H9 (cell line): ENCODE results near the gene CD58. TPM values are rescaled to one million over a fixed set of nuclear protein-coding genes. Genes with fewer than 3 reads are reported as not detected.

Source experiments
- DNase-seq: peaks from one replicate; pipeline ENCODE4 v3.0.0-alpha.2; 2017
- H2AFZ ChIP-seq: one replicate; pipeline ENCODE4 v1.6.1; 2013; ENCODE audit warnings: mild to moderate bottlenecking, low read length, control low read depth, moderate library complexity
- H2AK5ac ChIP-seq: 2 replicates; pipeline ENCODE4 v1.6.1; 2013; ENCODE audit warnings: low read length, control low read depth, mixed read lengths; ENCODE audit not compliant: insufficient read length
- H2BK120ac ChIP-seq: one replicate; pipeline ENCODE4 v1.6.1; 2013; ENCODE audit warnings: low read depth, mild to moderate bottlenecking, low read length, control low read depth, inconsistent platforms; ENCODE audit not compliant: poor library complexity, severe bottlenecking
- H2BK12ac ChIP-seq: 2 replicates; pipeline ENCODE4 v1.6.1; 2013; ENCODE audit warnings: low read length, control low read depth, mixed read lengths, low read depth; ENCODE audit not compliant: insufficient read length
- H2BK15ac ChIP-seq: 2 replicates; pipeline ENCODE4 v1.6.1; 2013; ENCODE audit warnings: low read depth, low read length, control low read depth
- H2BK20ac ChIP-seq: one replicate; pipeline ENCODE4 v1.6.1; 2013; ENCODE audit warnings: low read depth, mild to moderate bottlenecking, low read length, control low read depth, inconsistent platforms; ENCODE audit not compliant: poor library complexity, severe bottlenecking
- H2BK5ac ChIP-seq: 2 replicates; pipeline ENCODE4 v1.6.1; 2013; ENCODE audit warnings: low read length, control low read depth, mixed read lengths; ENCODE audit not compliant: insufficient read length
- H3K14ac ChIP-seq: 2 replicates; pipeline ENCODE4 v1.6.1; 2013; ENCODE audit warnings: low read length, control low read depth; ENCODE audit not compliant: insufficient read depth
- H3K18ac ChIP-seq: 2 replicates; pipeline ENCODE4 v1.6.1; 2013; ENCODE audit warnings: low read depth, mild to moderate bottlenecking, mixed read lengths, low read length, control low read depth; ENCODE audit not compliant: insufficient read length
- H3K23ac ChIP-seq: 2 replicates; pipeline ENCODE4 v1.6.1; 2013; ENCODE audit warnings: low read length, control low read depth, mixed read lengths, low read depth; ENCODE audit not compliant: insufficient read length
- H3K23me2 ChIP-seq: 2 replicates; pipeline ENCODE4 v1.6.1; 2013; ENCODE audit warnings: low read depth, mild to moderate bottlenecking, mixed read lengths, low read length, control low read depth; ENCODE audit not compliant: insufficient read length, poor library complexity, severe bottlenecking
- H3K27ac ChIP-seq: 2 replicates; pipeline ENCODE4 v1.5.1; 2013; ENCODE audit warnings: low read length, control low read depth, mixed read lengths, low read depth; ENCODE audit not compliant: insufficient read length
- H3K27me3 ChIP-seq: 2 replicates; pipeline ENCODE4 v1.6.1; 2013; ENCODE audit warnings: low read length, control low read depth, inconsistent platforms; ENCODE audit not compliant: insufficient read depth
- H3K4ac ChIP-seq: 2 replicates; pipeline ENCODE4 v1.6.1; 2013; ENCODE audit warnings: low read depth, mild to moderate bottlenecking, control low read depth, inconsistent platforms, low read length, moderate library complexity
- H3K4me1 ChIP-seq: 2 replicates; pipeline ENCODE4 v1.6.1; 2013; ENCODE audit warnings: low read length, control low read depth, inconsistent platforms; ENCODE audit not compliant: insufficient read depth
- H3K4me2 ChIP-seq: 2 replicates; pipeline ENCODE4 v1.6.1; 2013; ENCODE audit warnings: low read length, control low read depth, mixed read lengths; ENCODE audit not compliant: insufficient read length, insufficient read depth
- H3K56ac ChIP-seq: 2 replicates; pipeline ENCODE4 v1.6.1; 2013; ENCODE audit warnings: low read depth, mild to moderate bottlenecking, mixed read lengths, low read length, control low read depth; ENCODE audit not compliant: insufficient read length
- H3K79me1 ChIP-seq: 2 replicates; pipeline ENCODE4 v1.6.1; 2013; ENCODE audit warnings: low read depth, mild to moderate bottlenecking, moderate library complexity, low read length, control low read depth, inconsistent platforms; ENCODE audit not compliant: insufficient read depth, poor library complexity, severe bottlenecking
- H3K79me2 ChIP-seq: 2 replicates; pipeline ENCODE4 v1.6.1; 2013; ENCODE audit warnings: low read length, control low read depth, inconsistent platforms; ENCODE audit not compliant: insufficient read depth
- H3K9ac ChIP-seq: 2 replicates; pipeline ENCODE4 v1.6.1; 2013; ENCODE audit warnings: low read length, control low read depth, mixed read lengths; ENCODE audit not compliant: insufficient read length; ENCODE audit errors: extremely low read depth
- H3K9me3 ChIP-seq: one replicate; pipeline ENCODE4 v1.6.1; 2013; ENCODE audit warnings: low read depth, low read length, inconsistent platforms; ENCODE audit not compliant: control insufficient read depth
- H3T11ph ChIP-seq: one replicate; pipeline ENCODE4 v1.6.1; 2013; ENCODE audit warnings: mild to moderate bottlenecking, low read length, control low read depth, inconsistent platforms
- H4K20me1 ChIP-seq: one replicate; pipeline ENCODE4 v1.6.1; 2013; ENCODE audit not compliant: control insufficient read depth, insufficient read length, insufficient read depth
- H4K5ac ChIP-seq: 2 replicates; pipeline ENCODE4 v1.6.1; 2013; ENCODE audit warnings: low read depth, mild to moderate bottlenecking, mixed read lengths, low read length, control low read depth; ENCODE audit not compliant: insufficient read length
- H4K8ac ChIP-seq: replicated peaks from 2 replicates; pipeline ENCODE4 v1.6.1; 2013; ENCODE audit warnings: low read length, control low read depth, mixed read lengths, low read depth; ENCODE audit not compliant: insufficient read length
- H4K91ac ChIP-seq: 2 replicates; pipeline ENCODE4 v1.6.1; 2013; ENCODE audit warnings: low read depth, mild to moderate bottlenecking, moderate library complexity, mixed read lengths, low read length, control low read depth; ENCODE audit not compliant: insufficient read length
- H3K27ac Mint-ChIP-seq, 3 experiments: 2 replicates in 2 of 3; 3 replicates in 1 of 3; pipeline ENCODE4 v1.8.0; 2020 to 2021; ENCODE audit warnings: mixed read lengths in 3 of 3, mild to moderate bottlenecking in 1 of 3, moderate library complexity in 1 of 3
- H3K27me3 Mint-ChIP-seq: 2 replicates; pipeline ENCODE4 v1.8.0; 2021; ENCODE audit warnings: low read depth, mild to moderate bottlenecking, moderate library complexity, mixed read lengths
- H3K36me3 Mint-ChIP-seq, 3 experiments: 2 replicates in 2 of 3; 3 replicates in 1 of 3; pipeline ENCODE4 v1.8.0; 2020 to 2021; ENCODE audit warnings: low read depth in 3 of 3, mixed read lengths in 3 of 3; ENCODE audit not compliant: insufficient read depth in 1 of 3
- H3K4me1 Mint-ChIP-seq, 2 experiments: 2 replicates each; pipeline ENCODE4 v1.8.0; 2020; ENCODE audit warnings: mixed read lengths in 2 of 2
- H3K4me3 Mint-ChIP-seq, 2 experiments: 2 replicates in 1 of 2; 3 replicates in 1 of 2; pipeline ENCODE4 v1.8.0; 2020 to 2021; ENCODE audit warnings: mild to moderate bottlenecking in 2 of 2, mixed read lengths in 2 of 2, moderate library complexity in 1 of 2
- H3K9me3 Mint-ChIP-seq, 2 experiments: 2 replicates in 1 of 2; 3 replicates in 1 of 2; pipeline ENCODE4 v1.8.0; 2020; ENCODE audit warnings: mild to moderate bottlenecking in 2 of 2, mixed read lengths in 2 of 2, moderate library complexity in 1 of 2
- WGBS: extraction: QIAGEN DNeasy Blood & Tissue Kit; methylation state at CpG from one replicate; pipeline ENCODE4 v1.1.7; 2013; ENCODE audit warnings: missing lambda C conversion rate, low lambda C conversion rate, mixed read lengths; ENCODE audit not compliant: insufficient read length; ENCODE audit errors: extremely low coverage; 5-methylcytosine and 5-hydroxymethylcytosine counted together
- total RNA-seq: library from RNA; stranded (reverse); gene quantifications from 2 replicates; pipeline ENCODE4 v1.2.1, GENCODE V29; 2021
- TF ChIP-seq, protein P1 (sequence below): fragments of 200-600 bp; sonication (generic); conservative IDR thresholded peaks from 3 replicates; pipeline ENCODE4 v1.8.0; 2021; ENCODE audit warnings: antibody characterized with exemption, mild to moderate bottlenecking

The CD58 gene
- total RNA-seq, 1 experiment from 2014 or later: 4.3 TPM

GRCh38 chr1:116528329-116529083 lies 42.3 kb downstream of the CD58 start:
- no peak for DNase-seq
- no peak overlapping the region for H3K4me3 Mint-ChIP-seq
- Histone ChIP-seq H2BK15ac (no peak overlapping the region), H3K56ac (no peak overlapping the region), H3K9ac (no peak overlapping the region), H4K8ac (no peak overlapping the region), H4K91ac (no peak overlapping the region), H4K5ac (no peak overlapping the region), H3T11ph (no peak overlapping the region), H3K18ac (no peak overlapping the region), H3K9me3 (no peaks in the 10 kb centered on the region), H4K20me1 (no peaks in the 10 kb centered on the region), H3K4ac (no peak overlapping the region), H2AK5ac (no peak overlapping the region), H3K27ac (no peak overlapping the region), H3K4me1 (no peaks in the 10 kb centered on the region), H2AFZ (no peak overlapping the region), H3K79me1 (no peaks in the 10 kb centered on the region), H3K27me3 (no peaks in the 10 kb centered on the region), H3K23ac (no peak overlapping the region), H3K4me2 (no peak overlapping the region), H2BK20ac (no peak overlapping the region), H2BK12ac (no peak overlapping the region), H3K14ac (no peak overlapping the region), H3K79me2 (no peaks in the 10 kb centered on the region), H2BK120ac (no peak overlapping the region), H2BK5ac (no peak overlapping the region), H3K23me2 (no peaks in the 10 kb centered on the region)
- TF ChIP-seq, protein P1, sequence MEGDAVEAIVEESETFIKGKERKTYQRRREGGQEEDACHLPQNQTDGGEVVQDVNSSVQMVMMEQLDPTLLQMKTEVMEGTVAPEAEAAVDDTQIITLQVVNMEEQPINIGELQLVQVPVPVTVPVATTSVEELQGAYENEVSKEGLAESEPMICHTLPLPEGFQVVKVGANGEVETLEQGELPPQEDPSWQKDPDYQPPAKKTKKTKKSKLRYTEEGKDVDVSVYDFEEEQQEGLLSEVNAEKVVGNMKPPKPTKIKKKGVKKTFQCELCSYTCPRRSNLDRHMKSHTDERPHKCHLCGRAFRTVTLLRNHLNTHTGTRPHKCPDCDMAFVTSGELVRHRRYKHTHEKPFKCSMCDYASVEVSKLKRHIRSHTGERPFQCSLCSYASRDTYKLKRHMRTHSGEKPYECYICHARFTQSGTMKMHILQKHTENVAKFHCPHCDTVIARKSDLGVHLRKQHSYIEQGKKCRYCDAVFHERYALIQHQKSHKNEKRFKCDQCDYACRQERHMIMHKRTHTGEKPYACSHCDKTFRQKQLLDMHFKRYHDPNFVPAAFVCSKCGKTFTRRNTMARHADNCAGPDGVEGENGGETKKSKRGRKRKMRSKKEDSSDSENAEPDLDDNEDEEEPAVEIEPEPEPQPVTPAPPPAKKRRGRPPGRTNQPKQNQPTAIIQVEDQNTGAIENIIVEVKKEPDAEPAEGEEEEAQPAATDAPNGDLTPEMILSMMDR: no peak
- WGBS: no CpG with 5 or more reads among the region's 1 CpG
- peaks cover 6% of the 10 kb centered on the region; the same call in 1 of the 2 replicates for H3K27me3 Mint-ChIP-seq
- H3K4me1 Mint-ChIP-seq: peaks cover 0 to 4% of the 10 kb centered on the region in 2 experiments; a peak in 2 of 4 replicates
- peaks cover 5 to 8% of the 10 kb centered on the region in 2 experiments; a peak in 4 of 5 replicates for H3K9me3 Mint-ChIP-seq
- peaks cover 0 to 7% (median 5%) of the 10 kb centered on the region in 3 experiments; a peak in 5 of 7 replicates for H3K36me3 Mint-ChIP-seq
- H3K27ac Mint-ChIP-seq: no peak overlapping the region
